Panc1 (cell line): ENCODE data around the gene SPNS3.

ENCODE experiments used
- POLR2AphosphoS5 ChIP-seq: IDR thresholded peaks from 2 replicates; pipeline ENCODE4 v1.6.1; 2012; ENCODE audit warnings: mild to moderate bottlenecking, low read depth, low read length, moderate library complexity
- TF ChIP-seq, protein P1 (sequence below): fragments of 450-650 bp; IDR thresholded peaks from 2 replicates; pipeline ENCODE4 v1.5.1; 2017; ENCODE audit warnings: mild to moderate bottlenecking

DNA sequence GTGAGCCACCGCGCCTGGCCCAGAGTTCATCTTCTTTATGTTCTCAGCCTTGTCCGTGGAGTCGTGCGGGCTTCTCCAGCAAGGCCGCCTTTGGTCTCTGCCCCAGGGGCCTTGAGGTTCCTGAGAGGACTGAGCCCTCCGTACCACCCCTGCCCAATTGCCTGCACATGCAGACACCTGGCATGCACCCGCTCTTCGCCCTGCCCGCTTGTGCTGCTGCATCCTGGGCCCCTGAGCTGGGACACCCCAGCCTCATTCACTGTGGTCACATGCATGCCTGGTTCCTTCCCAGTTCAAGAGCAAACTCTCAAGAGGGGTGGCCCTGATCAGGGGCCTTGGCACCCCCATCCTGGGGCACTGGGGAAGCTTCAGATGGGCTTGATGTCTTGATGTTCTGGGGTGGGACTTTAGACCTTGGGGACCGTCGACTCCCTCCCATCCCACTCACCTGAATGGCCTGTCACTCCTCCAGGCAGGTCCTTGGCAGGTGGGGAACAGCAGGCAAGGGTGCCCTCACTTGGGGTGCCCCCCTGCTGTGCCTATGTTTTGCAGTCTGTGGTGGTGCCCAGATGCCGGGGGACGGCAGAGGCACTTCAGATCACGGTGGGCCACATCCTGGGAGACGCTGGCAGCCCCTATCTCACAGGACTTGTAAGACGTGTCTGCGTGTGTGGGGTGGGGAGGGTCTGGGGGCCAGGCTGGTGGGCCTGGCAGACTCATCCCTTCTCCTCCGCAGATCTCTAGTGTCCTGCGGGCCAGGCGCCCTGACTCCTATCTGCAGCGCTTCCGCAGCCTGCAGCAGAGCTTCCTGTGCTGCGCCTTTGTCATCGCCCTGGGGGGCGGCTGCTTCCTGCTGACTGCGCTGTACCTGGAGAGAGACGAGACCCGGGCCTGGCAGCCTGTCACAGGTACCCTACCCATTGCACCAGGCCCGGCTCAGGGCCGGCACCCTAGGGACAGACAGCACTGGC lies 52.2 kb downstream of the SPNS3 start:
- TF ChIP-seq, protein P1, sequence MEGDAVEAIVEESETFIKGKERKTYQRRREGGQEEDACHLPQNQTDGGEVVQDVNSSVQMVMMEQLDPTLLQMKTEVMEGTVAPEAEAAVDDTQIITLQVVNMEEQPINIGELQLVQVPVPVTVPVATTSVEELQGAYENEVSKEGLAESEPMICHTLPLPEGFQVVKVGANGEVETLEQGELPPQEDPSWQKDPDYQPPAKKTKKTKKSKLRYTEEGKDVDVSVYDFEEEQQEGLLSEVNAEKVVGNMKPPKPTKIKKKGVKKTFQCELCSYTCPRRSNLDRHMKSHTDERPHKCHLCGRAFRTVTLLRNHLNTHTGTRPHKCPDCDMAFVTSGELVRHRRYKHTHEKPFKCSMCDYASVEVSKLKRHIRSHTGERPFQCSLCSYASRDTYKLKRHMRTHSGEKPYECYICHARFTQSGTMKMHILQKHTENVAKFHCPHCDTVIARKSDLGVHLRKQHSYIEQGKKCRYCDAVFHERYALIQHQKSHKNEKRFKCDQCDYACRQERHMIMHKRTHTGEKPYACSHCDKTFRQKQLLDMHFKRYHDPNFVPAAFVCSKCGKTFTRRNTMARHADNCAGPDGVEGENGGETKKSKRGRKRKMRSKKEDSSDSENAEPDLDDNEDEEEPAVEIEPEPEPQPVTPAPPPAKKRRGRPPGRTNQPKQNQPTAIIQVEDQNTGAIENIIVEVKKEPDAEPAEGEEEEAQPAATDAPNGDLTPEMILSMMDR = no peak
- no peak for TF ChIP-seq POLR2AphosphoS5
